Activated CD8-positive, alpha-beta memory T cell treated with anti-CD3 and anti-CD28 coated beads, Interleukin-2, amount 10 ng/mL, durations not matched to agents 7 days and 5 days (primary cell): Measurements from ENCODE around the gene ZBTB16. TPM values are rescaled to one million over a fixed set of nuclear protein-coding genes. Genes with fewer than 3 reads are reported as not detected.

Source experiments
- ATAC-seq: fragments of 150-1000 bp; cut with Tn5 transposase; one replicate; pipeline ENCODE4 v1.10.0; 2021; ENCODE audit warnings: moderate library complexity
- CTCF ChIA-PET: fragments of 350-600 bp; sonication (Branson Sonifier 250); formaldehyde crosslinking; loops from one replicate; lab custom pipeline; 2021; ENCODE audit warnings: antibody characterized with exemption; lab: Charles Lee
- DNase-seq: peaks from one replicate; pipeline ENCODE4 v3.0.0-alpha.2; 2020
- H3K27ac Mint-ChIP-seq: one replicate; pipeline ENCODE4 v1.8.0; 2021; ENCODE audit warnings: mild to moderate bottlenecking, mixed read lengths
- H3K27me3 Mint-ChIP-seq: one replicate; pipeline ENCODE4 v1.8.0; 2021; ENCODE audit warnings: mixed read lengths
- H3K36me3 Mint-ChIP-seq: one replicate; pipeline ENCODE4 v1.8.0; 2021; ENCODE audit warnings: mild to moderate bottlenecking, mixed read lengths
- H3K4me1 Mint-ChIP-seq: one replicate; pipeline ENCODE4 v1.8.0; 2021; ENCODE audit warnings: mixed read lengths
- H3K4me3 Mint-ChIP-seq: one replicate; pipeline ENCODE4 v1.8.0; 2021; ENCODE audit warnings: mild to moderate bottlenecking, moderate library complexity, mixed read lengths
- H3K9me3 Mint-ChIP-seq: one replicate; pipeline ENCODE4 v1.8.0; 2022; ENCODE audit warnings: low read depth, mixed read lengths
- total RNA-seq, 2 experiments: library from RNA; stranded (reverse); gene quantifications; one replicate each; pipeline ENCODE4 v1.2.3, GENCODE V29; 2021

The ZBTB16 gene
- total RNA-seq, 2 experiments from 2014 or later, result 3.2 to 3.9 TPM

GRCh38 chr11:114293201-114293711 lies 233.7 kb downstream of the ZBTB16 start:
- H3K4me1 Mint-ChIP-seq, result peaks cover 8% of the 10 kb centered on the region
- DNase-seq (no peak), ATAC-seq (no peak)
- no peaks in the 10 kb centered on the region for H3K36me3 Mint-ChIP-seq
- peaks cover 25% of the 10 kb centered on the region for H3K27me3 Mint-ChIP-seq
- H3K27ac Mint-ChIP-seq, result no peak overlapping the region
- CTCF ChIA-PET, result interaction anchor here (3.2 kb wide), 1 partner anchor 12 kb away, joined by 9 read pairs; no protein-coding TSS in a partner anchor
- no peaks in the 10 kb centered on the region for H3K9me3 Mint-ChIP-seq
- H3K4me3 Mint-ChIP-seq, result no peak overlapping the region

- ATAC-seq, result no peak
- no peak within 1 kb of the TSS for H3K4me3 Mint-ChIP-seq
- CTCF ChIA-PET, result no interaction called here
- no peaks in the 10 kb centered on the region for H3K36me3 Mint-ChIP-seq
- H3K27ac Mint-ChIP-seq, result no peak within 1 kb of the TSS
- H3K9me3 Mint-ChIP-seq, result peaks cover 3% of the 10 kb centered on the region
- no peak for DNase-seq
- H3K27me3 Mint-ChIP-seq, result peaks cover 20% of the 10 kb centered on the region
- H3K4me1 Mint-ChIP-seq, result peaks cover 8% of the 10 kb centered on the region
Measured at GRCh38 chr11:114295676-114296604, 236.4 kb downstream of the ZBTB16 start, which contains the start of gene NNMT. NNMT (plus strand) TSS chr11:114296399; CDS start chr11:114296557, 158 bp downstream.

- peaks cover 2% of the 10 kb centered on the region for H3K4me1 Mint-ChIP-seq
- DNase-seq, result no peak
- CTCF ChIA-PET, result no interaction called here
- no peaks in the 10 kb centered on the region for H3K36me3 Mint-ChIP-seq
- no peak overlapping the region for H3K27ac Mint-ChIP-seq
- peaks cover 3% of the 10 kb centered on the region for H3K9me3 Mint-ChIP-seq
- peaks cover 22% of the 10 kb centered on the region for H3K27me3 Mint-ChIP-seq
- no peak overlapping the region for H3K4me3 Mint-ChIP-seq
- ATAC-seq, result no peak
Measured at GRCh38 chr11:114296605-114297372, 237.3 kb downstream of the ZBTB16 start.

GRCh38 chr11:114297806-114298709 lies 238.5 kb downstream of the ZBTB16 start:
- Mint-ChIP-seq H3K4me1 (no peaks in the 10 kb centered on the region), H3K27ac (no peak overlapping the region), H3K27me3 (peaks cover 25% of the 10 kb centered on the region), H3K4me3 (no peak overlapping the region), H3K9me3 (peaks cover 3% of the 10 kb centered on the region), H3K36me3 (no peaks in the 10 kb centered on the region)
- ATAC-seq (no peak), DNase-seq (no peak)
- CTCF ChIA-PET, result no interaction called here

- CTCF ChIA-PET, result no interaction called here
- H3K36me3 Mint-ChIP-seq, result no peaks in the 10 kb centered on the region
Measured at GRCh38 chr11:114298710-114299109, 239.2 kb downstream of the ZBTB16 start.

More at GRCh38 chr11:114298710-114299109, 239.2 kb downstream of the ZBTB16 start:
- no peaks in the 10 kb centered on the region for H3K4me1 Mint-ChIP-seq
- no peak overlapping the region for H3K4me3 Mint-ChIP-seq
- no peak overlapping the region for H3K27ac Mint-ChIP-seq
- H3K9me3 Mint-ChIP-seq, result peaks cover 3% of the 10 kb centered on the region
- no peak for DNase-seq
- no peak for ATAC-seq
- peaks cover 26% of the 10 kb centered on the region for H3K27me3 Mint-ChIP-seq

Other genes starting within 250 kb of the ZBTB16 start
- 10 to 100 TPM; 50.5 to 65.1 TPM for gene USP28, start 184.1 kb upstream of the ZBTB16 start, total RNA-seq
- not detected for gene HTR3B, start 154.9 kb upstream of the ZBTB16 start, total RNA-seq
- gene HTR3A, start 84.6 kb upstream of the ZBTB16 start, total RNA-seq, result not detected
- not detected for gene NNMT, start 236.7 kb downstream of the ZBTB16 start, total RNA-seq